DOHH2 (cell line): ENCODE data around the gene MYH11.

Experiments used
- CTCF ChIP-seq: fragments of 200-600 bp; sonication (generic); IDR thresholded peaks from one replicate; pipeline ENCODE4 v1.5.1; 2014; ENCODE audit warnings: antibody characterized with exemption, mild to moderate bottlenecking, low read depth, low read length; ENCODE audit not compliant: poor library complexity, severe bottlenecking
- EZH2phosphoT487 ChIP-seq: fragments of 200-600 bp; sonication (generic); IDR thresholded peaks from 2 replicates; pipeline ENCODE4 v1.6.1; 2017; ENCODE audit warnings: borderline replicate concordance, mild to moderate bottlenecking, antibody characterized with exemption, low read length, moderate library complexity, mixed read lengths

- TF ChIP-seq CTCF (no peak), EZH2phosphoT487 (no peak)
Observed at GRCh38 chr16:15781650-15782049, 75.2 kb downstream of the MYH11 start.
